Cerebellar cortex (tissue), 1 donor: Measurements from ENCODE around the gene RETREG1.

Experiments
- DNase-seq: peaks from one replicate; pipeline ENCODE4 v3.0.0-alpha.2; 2015; ENCODE audit warnings: low spot score

Gene RETREG1

GRCh38 chr5:16528382-16529110 lies 88.3 kb downstream of the RETREG1 start:
- DNase-seq, result no peak

GRCh38 chr5:16525651-16526050 lies 91.1 kb downstream of the RETREG1 start:
- no peak for DNase-seq

- no peak for DNase-seq
Observed at GRCh38 chr5:16524286-16524685, 92.5 kb downstream of the RETREG1 start.

DNA sequence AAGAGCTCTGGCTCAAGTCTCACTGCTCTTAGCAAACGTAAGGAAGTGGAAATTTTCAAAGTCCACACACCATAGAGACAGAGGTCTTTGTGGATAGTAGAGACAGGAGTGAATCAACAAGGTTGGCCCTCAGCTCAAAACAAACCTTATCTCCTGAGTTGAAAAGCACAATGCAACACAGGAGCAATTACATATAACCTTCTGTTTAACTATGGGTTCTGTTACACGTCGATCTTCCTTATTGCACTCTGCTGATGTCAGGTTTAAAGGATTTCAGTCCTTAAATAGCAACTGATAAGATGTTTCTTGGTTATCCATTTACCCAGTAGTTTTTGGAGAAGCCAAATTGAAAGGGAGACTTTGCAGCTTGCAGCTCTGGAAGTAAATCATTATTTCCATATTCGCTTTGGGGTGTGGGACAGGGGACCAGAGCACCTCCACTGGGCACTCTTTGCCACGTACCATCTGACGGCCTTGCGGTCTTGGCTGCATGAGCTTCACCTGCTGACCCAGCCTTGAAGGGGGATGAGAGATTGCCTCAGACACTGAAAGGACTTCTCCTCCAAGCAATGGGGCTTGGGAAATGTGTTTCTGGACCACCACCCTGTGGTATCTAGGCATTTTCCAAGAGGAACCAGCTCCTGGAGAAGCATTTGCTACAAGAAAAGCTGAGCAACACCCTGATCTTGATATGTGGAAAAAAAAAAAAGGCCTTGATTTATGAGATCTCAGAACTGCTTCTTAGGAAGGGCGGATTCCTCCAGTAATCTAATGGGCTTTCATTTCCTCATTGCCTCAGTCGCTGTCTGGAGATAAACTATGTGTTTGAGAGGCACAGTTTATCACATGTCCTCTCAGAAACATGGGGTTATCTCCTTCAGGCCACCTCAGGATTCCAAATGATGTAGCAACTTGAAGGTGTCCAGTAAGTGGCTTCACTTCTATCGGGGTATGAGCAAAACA lies 95.0 kb downstream of the RETREG1 start:
- DNase-seq, result no peak

GRCh38 chr5:16520841-16521240 lies 96.0 kb downstream of the RETREG1 start:
- no peak for DNase-seq

- no peak for DNase-seq
Observed at GRCh38 chr5:16519435-16519834, 97.4 kb downstream of the RETREG1 start.

- DNase-seq, result no peak
Observed at GRCh38 chr5:16518606-16519005, 98.2 kb downstream of the RETREG1 start.

DNA sequence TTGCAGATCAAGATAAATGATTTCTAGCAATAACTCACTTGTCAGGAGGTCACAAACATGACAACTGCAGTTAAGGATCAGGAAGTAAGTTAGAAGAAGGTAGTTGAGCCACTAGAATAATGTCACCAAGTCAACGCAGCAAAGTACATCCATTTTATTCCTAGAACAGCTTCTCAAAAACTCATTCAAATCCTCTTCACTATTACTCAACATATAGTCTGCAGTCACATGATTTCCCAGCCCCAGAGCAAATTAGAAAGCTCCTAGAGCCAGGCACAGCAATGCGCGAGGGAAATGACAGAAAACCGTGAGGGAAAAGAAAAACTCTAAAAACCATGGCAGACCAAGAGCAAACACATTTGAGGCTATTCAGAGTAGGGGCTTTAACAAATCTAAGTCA lies 101.3 kb downstream of the RETREG1 start:
- DNase-seq, result no peak

GRCh38 chr5:16510098-16510497 lies 106.7 kb downstream of the RETREG1 start:
- DNase-seq, result no peak

- peak; percentile 92 for DNase-seq
Observed at GRCh38 chr5:16508730-16509531, 107.9 kb downstream of the RETREG1 start.

DNA sequence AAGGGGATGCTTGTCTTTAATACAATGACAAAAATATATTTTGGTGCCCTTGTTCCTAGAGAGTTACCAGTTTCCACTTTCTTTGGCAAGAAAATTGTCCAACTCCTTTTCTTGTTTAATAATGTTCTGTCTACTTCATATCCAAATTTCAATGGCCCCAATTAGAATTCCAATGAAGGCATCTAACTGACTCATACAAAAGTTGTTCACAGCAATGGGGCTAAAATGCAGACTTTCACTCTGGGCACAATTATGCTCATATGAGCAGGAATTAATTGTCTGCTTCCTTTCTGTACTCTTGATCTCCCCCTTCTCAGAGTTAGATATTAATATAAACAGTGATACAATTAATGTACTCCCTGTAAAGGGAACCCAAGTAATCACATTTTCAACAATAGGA lies 109.1 kb downstream of the RETREG1 start:
- no peak for DNase-seq

DNA sequence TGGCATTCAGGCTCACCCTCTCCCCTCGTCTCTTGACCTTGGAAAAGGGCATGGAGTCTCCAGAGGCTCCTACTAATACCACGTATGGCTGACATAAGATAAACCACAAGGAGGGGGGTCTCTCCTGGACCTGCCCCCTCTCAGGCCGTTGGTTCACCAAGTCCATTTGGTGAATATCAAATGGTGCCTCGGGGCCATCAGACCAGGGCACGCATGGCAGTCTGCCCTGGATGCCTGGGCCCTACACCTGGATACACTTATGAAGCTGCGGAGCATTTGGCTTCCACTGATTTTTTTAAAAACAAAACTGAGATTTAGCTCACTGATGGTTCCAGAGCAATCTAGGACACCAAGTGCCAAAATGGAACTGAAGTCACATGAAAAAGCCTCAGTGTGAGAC lies 110.9 kb downstream of the RETREG1 start:
- DNase-seq, result no peak

DNA sequence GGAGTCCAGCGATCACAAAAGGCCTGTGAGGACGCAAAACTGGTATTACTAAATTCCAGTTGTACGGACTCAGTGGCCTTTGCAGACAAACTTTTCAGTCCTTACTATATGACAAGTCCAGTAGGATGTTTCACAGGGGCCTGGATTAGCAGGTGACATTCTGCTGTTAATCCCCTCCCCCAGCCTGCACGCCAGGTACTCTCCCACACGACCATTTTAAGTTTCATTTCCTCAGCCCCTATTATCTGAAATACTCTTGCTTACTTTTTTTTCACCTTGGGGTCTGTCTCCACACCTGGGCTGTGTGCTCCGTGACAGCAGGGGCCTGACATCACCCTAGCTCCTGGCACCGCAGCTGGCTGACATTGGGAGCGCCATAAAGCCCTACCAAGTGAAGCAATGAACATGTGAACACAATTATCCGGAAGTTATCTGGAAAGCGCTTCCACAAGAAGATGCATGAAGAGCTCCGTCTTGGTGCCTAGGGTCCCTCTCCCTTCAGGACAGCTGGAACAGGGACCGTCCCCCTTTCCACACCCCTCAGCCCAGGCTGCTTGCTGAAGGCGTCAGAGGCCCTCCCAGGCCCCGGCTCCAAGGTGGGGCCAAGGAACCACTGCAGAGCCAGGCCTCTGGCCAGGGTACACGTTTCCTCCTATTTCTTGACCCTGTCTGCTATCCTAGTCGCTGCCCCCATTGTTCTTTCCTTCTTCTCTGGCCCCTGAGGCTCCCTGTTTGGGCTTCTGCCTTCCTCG lies 111.5 kb downstream of the RETREG1 start:
- DNase-seq, result no peak

DNA sequence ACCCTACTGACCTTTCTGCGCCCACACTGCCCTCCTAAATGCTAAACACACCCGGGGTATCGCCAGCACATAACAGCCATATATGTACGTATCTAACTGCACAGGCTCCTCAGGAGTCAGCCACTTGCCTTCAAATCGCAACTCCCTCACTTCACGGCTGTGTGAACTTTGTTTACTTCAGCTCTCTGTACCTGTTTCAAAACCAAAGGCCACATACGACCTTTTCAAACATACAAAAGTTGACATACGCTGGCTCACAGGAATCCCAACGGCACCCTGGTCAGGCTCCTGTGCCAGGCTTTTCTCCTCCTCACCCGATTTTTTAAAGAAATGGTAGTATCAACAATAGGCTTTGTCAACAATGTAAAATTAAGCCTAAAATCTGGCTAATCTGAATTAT lies 112.2 kb downstream of the RETREG1 start:
- DNase-seq, result no peak

GRCh38 chr5:16502866-16503265 lies 113.9 kb downstream of the RETREG1 start:
- DNase-seq, result no peak

DNA sequence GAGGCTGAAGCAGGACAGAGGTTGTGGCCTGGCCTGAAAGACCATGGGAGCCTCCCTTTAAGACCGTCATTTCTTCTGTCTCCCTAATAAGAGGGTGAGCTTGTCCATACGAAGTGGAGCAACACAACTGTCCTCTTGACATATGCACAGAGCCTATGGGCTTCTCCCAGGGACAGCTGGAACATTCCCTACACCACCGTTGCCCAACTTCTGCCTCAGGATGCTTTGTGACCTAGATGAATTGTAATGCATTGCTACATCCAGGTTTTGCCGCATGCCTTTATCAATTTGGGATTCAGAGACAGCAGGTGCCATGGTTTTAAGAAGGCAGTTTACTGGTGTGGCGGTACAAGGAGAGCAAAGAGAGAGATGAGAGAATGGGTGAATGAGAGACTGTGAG lies 116.8 kb downstream of the RETREG1 start:
- DNase-seq, result no peak

GRCh38 chr5:16497546-16497945 lies 119.3 kb downstream of the RETREG1 start:
- no peak for DNase-seq

- no peak for DNase-seq
Observed at GRCh38 chr5:16493261-16493660, 123.5 kb downstream of the RETREG1 start.

GRCh38 chr5:16492398-16493140 lies 124.2 kb downstream of the RETREG1 start:
- no peak for DNase-seq

DNA sequence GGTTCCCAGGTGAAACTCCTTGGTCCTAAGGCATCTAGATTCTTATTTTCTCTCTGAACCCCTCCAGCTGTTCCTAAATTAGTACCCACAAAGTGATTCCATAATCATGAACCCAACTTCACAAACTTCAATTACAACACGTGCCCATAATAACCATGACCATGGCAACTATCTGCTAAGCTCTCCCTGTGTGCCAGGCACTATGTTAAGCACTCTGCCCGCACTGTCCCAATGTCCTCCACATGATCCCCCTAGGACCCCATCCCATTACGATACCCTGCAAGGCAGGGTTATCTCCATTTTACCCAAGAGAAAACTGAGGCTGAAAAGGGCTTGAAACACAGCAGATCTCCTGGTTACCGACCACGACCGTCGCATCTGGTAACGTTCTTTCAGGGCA lies 125.9 kb downstream of the RETREG1 start:
- no peak for DNase-seq

DNA sequence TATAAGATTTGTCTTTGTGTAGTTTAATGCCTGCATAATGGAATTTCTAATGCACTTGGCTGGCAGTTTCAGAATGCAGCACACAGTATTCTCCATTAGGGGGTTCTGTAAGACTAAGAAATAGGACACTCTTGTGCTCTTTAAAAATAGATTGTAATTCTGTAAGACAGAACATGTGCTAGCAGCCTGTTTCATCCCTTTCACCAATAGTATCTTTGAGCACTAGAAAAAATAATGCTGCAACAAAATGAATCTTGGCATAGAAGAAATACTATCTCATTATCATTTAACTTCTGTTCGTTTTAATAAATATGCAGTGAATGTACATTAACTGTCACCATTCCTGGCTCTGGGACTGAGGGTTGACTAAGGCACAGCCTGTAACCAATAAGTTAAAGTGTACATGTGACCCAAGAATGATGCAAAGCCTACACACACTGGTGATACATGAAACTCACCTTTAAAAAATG lies 127.4 kb downstream of the RETREG1 start:
- peak; percentile 83 for DNase-seq
